Activated naive CD4-positive, alpha-beta T cell (primary cell): ENCODE measurements around the gene DGKZ.

Experiments
- DNase-seq, 4 experiments: peaks; one replicate each; lab custom pipeline; 2025; lab: John Stamatoyannopoulos, UW

DGKZ gene

DNA sequence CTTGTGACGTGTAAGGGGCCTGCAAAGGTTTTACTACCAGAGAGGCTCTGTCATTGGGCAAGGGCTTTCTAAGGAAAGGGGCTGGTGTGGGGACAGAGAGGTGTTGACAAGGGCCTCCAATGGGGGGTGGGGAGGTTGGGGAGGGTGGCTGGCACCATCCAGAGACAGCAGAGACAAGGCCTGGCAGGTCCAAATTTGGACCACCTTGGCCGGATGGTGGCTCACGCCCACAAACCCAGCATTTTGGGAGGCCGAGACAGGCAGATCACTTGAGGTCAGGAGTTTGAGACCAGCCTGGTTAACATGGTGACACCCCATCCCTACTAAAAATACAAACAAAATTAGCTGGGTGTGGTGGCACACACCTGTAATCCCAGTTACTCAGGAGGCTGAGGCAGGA is 46.5 kb downstream of the DGKZ start:
- no peak for DNase-seq

DNA sequence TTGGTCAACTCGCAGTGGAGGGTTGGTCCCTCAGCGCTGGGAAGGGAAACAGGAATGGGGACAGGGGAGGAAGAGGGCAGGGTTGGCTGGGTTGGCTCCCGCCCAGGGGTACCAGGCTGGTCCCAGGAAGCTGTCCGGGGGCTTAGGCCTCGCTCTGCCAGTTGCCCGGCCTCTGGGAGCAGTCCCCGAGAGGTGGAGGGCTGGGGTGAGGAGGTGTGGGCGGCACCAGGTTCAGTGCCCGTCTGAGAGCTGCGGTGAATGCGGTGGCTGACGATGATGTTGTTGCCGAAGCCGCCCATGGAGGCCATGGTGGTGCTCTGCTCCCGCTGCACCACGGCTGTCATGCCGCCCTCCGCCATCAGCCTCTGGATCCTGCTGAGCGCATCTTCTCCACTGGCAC is 50.3 kb downstream of the DGKZ start:
- DNase-seq, result no peak

DNA sequence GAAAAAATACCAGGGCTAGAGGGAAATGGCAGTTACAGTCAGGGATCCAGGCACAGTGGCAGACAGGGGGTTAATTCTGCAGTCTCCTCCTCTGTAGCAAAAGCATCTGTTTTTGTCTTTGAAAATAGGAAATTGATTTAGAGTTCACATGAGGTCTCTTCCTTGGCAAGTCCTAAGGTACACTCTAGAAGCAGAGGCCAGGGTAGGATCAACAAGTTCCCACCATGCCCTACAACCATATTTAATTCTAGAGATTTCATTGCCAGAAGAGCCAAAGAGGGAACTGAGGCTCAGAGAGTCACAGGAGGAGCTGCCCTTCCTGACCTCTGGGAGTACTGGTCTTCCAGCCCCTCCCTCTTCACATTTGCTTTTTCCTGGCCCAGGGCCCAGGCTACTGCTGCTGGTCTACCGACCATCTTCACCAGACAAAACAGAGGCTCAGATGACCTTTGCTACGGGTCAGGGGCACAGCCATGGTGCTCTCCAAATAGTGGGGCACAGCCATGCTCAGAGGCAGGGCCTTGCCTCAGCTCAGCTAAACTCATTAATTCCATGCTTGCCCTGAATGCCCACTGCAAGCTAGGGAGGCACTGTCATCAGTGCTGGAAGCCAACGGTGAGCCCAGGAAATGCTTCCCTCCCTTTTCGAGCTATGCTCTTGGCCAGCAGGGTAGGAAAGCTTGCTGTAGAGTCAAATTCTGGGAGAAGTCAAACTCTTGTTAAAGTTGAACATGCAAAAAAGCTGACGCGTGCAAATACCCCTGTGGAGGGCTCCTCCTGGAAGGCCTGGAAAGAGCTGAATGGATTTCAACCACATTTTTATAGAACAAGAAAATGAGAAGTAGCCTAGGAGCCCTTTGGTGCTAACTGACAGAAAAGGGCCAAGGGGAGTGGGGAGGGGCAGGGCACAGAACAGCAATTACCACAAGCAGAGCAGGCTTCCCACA is 56.0 kb downstream of the DGKZ start:
- no peak for DNase-seq

DNA sequence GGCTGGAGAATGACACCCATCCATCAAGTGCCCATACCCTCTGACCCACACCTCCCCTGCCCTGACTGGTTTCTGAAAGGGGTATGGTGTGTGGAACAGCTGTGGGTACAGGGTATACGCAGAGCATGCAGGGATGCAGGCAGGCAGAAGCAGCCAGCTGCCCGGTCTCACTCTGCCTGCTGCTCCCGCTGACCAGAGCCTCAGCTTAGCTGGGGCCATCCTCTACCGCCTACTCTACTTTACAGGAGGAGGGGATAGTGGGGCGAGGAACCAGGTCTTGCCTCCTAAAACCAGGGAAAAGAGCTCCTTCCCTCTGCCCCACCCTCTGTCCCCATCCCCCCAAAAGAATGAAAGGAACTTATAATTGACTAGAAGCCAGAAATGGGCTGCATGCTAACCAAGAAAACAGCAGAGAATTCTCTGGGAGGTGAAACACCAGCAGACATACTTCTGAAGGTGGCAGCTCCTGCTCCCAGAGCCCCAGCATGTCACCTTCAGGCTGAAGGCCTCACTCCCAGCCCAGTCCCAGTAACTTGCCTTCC is 57.3 kb downstream of the DGKZ start:
- DNase-seq, result no peak

DNA sequence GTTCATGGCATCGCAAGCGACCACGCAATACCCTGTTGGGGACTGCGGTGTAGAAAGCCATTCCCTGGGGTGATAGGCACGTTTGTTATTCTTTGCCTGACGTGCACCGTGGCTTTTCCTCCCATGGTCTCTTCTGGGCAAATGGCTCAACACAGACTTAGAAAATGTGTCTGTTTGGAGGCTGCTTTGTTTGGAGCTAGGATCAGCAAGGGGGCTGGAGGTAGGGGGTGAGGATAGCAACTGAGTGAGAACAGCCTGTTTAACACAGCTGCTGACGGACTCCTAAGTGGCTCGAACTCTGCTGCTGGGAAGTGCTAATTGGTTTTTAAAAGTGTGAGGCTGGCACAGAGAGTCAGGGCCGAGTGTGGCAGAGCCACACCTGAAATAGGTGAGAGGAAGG is 60.4 kb downstream of the DGKZ start:
- no peak for DNase-seq

DNA sequence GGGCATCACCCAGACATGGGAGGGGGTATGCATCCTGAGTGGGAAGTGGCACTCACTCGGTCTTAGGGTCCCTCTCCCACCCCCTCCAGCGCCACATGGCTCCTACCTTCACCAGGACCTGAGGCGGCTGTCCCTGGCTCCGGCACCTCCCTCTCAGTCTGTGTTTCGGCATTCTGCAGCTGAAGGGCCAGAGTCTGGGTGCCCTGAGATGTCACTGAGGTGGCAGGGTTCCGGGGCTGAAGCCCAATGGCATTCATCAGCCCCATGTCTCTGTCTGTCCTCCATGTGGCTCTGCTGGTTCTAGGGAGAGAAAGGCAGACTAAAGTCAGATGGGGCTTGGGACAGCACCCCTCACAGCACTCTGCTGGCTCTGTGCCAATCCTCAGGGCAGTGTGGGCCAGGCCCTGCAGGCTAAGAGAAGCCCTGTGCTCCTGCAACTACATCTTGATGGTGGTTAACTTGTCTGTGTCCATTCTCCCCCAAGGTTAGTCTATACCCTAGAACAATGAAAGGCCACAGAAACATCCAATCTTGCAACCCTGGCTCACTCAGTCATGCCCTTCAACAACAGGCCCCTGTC is 61.2 kb downstream of the DGKZ start:
- DNase-seq, result no peak

DNA sequence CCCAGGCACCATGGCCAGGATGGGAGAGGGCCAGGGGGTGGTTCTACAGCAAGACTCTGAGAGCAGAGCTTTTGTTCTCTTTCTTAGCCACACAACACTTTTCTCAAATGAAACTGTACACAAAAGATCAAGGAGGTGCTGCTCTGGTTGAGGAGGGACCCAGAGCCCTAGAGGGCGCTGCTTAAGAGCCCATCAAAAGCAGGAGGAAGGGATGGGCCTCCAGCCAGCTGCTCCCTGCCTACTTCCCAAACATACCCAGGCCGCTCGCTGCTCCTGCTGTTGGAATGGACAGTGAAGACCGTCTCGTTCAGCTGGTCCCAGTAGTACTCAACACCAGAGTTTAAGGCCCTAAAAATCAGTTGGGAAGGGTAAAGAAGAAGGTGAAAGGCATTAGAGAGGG is 62.8 kb downstream of the DGKZ start:
- DNase-seq, result no peak

DNA sequence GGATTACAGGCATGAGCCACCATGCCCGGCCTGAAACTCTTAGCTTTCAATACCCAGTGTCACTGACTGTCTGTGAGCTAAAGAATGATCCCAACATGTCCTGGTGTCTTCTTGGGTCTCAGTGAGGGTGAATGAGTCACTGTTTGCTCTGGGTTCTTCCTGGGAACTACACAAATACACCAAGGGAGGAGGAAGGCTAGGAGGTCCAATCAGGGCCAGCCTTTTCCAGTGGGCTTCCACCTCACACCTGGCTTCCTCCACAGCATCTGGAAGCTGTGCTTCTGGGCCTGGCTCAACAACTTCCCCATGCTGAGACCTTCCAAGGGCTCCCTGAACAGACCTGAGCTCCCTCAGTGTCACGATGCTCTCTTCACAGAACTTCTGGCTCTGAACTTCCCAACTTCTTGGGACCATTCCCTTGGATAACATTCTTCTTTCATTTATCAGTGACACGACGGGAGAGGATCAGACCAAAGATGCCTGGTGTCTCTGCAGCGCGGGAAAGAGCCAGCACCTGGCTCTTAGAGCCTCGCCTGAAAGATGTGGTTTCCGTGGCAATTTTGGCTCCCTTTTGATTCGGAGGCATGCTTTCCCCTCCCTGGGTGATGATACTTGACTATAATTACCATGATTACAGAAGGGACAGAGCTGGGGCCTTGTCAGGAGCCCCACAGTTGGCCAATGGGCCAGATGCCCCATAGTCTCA is 66.7 kb downstream of the DGKZ start:
- no peak for DNase-seq

DNA sequence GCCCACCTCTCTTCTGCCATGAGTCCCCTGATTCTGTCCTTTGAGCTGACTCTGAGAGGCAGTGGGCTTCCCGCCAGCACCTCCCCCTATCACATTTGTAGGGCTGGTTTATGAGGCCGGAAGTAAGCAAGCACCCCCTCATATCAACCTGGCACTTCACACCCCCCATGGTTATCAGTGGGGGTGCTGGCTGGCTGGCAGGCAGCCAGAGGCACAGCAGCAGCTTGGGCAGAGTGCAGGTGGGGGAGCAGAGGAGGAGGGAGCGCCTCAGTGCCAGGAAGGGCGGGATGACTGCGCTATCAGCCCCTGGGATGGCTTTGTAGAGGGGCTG is 67.2 kb downstream of the DGKZ start:
- DNase-seq, result peak in 1 of 4 experiments; percentile 11

DNA sequence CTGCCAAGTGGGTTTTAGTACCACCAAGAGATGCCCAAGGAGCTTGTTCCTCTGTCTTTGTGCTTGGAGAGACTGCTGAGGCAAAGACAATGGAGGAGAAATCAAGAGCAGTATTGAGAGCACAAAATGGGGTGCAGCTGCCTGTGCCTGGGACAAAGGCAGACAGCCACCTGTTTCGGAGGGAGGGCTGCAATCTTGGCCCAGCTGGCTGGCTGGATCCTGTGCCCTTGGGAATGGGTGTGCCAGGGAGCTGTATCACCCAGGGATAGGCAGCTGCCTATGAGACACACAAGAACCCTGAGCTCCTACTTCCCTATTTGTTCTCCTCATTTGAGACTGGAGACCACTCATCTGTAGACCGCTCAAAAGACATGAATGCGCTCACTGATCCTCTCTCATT is 67.6 kb downstream of the DGKZ start:
- no peak for DNase-seq

DNA sequence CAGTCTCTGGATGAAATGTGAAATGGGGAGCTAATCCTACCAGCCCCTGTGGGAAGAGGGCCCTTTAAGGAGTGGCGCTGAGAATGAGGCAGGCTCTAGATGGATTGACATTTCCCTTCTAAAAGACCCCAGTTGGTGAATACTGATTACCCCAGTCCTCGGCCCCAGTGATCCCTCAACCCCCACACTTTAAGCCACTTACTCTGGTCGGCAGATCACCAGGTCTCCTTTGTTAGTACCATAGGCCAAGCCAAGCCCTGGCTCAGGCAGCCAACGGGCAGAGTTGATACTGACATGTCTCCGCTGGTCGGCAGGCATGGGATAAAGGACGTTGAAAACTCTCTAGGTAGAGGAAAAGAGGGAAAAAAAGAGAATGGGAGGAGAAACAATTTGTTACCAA is 70.4 kb downstream of the DGKZ start:
- no peak for DNase-seq

DNA sequence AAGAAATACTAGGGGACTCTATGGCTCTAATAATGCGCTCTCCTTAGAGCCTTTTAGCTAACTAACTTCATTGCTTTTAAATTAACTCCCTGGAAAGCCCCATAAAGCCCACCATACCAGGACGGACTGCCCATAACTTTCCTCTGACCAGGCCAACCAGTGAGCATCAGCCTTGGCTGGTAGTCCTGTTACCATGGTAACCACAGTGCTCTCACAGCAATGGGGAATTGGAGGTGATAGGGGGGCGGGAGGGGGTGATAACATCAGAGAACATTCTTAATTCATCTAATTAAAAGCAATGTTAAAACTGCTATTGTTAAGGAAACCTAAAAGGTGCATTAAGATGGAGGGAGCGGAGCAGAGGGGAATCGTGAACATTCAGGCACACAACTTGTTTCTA is 71.5 kb downstream of the DGKZ start:
- no peak for DNase-seq

DNA sequence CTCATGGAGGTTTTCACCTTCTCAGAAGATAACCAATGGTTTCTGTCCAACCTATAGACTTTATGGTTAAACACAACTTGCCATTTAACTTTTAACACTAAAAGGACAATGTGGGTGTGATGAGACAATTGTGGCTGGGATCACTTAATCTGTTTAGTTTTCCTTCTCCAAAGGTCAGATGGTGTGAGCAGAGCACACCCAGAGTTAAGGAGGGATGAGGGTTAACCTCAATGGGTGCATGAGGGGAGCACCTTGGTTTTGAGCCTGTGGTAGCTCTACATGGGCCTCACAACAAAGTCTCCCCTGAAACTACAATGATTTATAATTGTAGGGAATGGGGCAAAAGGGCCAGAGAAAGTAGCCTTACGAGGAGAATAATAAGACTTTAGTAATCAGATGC is 73.2 kb downstream of the DGKZ start:
- DNase-seq, result no peak

DNA sequence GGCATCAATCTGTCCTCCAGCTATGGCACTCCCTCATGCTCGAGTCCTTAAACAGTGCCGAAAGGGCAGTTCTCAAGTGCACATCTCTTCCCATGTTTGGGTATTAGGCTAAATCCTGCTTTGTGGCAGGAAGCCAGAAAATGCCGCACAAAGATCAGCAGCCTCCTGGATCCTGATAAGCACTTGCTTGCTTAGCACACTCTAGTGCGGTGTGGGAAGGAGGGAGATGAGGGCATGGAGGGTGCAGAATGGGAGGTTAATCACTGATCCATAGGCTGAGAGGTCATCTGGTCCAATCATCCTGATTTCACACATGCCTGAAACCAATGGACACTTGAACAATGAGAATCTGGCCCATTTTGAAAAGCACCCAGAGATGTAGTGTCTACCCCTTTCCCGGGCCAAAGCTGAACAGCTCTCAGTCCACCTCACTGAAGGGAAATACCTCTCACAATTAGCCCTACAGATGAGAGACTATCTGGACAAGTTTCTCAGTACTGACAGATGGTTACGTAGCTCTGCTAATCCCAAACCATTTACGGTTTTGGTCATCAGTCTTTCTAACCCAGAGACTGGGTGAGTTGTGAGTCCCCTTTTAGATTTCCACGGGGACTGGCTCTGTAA is 74.1 kb downstream of the DGKZ start:
- no peak for DNase-seq

DNA sequence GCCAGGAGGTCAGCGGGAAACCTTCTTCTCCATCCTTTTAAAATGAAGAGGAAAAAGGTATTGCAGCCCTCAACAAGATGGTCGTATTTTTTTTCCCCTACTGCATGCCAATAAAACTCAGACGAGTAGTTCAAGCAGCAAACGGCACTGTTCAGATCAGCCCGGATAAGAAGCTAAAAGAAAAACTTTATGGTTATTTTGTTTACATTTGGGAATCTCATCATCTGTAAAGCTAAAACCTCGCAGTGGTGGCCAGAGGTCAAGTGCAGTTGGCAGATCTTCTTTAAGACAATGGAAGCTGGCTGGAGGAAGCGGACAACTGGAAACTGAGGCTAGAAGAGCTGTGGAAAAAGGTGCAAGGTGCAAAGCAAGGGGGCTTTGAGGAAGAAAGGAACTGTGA is 75.3 kb downstream of the DGKZ start:
- DNase-seq, result no peak

DNA sequence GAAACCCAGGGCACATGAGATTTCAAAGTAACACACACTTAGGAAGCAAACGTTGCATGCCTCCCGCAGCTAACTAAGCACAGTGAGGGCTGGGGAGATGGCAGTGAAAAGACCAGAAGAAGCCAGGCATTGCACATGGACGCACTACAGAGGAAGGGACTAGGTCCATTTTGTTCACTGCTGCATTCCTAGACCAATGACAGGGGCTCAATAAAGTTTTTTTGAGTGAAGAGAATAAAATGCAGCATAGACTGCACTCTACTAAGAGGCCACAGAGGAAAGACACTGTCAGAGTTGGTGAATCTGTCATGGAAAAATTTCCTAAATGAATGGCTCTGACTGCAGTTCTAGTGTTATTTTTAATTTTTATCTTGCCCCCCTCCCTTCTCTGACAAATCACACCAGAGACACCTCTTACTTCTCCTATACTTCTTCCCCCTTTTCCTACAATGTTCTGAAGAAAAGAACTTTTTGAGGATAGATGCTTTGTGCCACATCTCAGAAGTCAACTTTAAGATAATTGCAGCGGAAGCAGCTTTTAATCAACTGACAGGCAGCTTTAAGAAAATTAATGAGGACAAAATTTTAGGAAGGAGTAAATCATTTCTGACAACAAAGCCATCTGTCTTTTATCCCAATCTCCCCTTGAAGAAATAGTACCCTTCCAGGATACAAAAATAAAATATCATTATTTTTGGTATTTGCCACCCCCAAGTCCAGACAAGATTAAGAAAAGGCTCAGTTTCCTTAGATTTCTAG is 79.1 kb downstream of the DGKZ start:
- DNase-seq, result no peak

DNA sequence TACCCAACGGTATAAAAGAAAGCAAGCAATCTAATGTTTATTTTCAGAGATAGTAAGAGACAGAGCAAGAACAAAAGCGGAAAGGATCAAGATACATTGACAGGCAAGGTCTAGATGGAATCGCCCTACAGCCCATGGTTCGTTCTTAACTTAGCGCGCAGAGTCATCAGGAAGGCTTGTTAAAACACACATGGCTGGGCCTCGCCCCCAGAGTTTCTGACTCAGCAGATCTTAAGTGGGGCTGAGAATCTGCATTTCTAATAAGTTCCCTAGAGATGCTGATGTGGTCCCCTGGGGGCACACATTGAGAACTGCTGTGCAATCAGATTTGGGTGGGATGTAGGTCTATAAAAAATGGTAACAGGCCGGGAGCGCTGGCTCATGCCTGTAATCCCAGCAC is 80.1 kb downstream of the DGKZ start:
- DNase-seq, result no peak

DNA sequence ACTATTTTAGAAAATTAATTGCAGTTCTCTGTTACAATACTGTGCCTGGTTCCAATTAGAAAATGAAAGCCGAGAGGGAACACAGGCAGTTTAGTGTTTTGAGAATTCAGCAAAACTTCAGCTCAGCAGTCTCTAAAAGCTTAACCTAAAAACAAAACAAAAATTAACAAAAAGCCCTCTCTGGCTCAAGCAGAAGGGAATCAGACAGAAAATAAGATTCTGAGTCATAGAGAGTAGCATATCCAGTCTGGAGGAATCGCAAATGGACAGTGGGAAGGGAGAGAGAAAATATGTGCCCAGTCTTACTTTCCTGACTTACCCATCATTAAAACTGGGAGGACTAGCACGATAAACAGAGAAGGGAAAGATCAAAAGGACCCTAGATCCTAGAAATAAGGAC is 82.5 kb downstream of the DGKZ start:
- no peak for DNase-seq
